ENCODE results near the gene CASQ2.

The CASQ2 gene

GRCh38 chr1:115665319-115666096 is 103.0 kb downstream of the CASQ2 start:
- DNase-seq (ENCODE audit: low read depth in 3 of 3) = no peak

- no peak for DNase-seq (ENCODE audit: low read depth in 3 of 3)
These were observed 107.4 kb downstream of the CASQ2 start for GRCh38 chr1:115661157-115661556.

- no peak for DNase-seq (ENCODE audit: low read depth in 3 of 3)
These were observed 108.4 kb downstream of the CASQ2 start for GRCh38 chr1:115660151-115660550.

- no peak for DNase-seq (ENCODE audit: low read depth in 3 of 3)
These were observed 109.9 kb downstream of the CASQ2 start for GRCh38 chr1:115658646-115659045.

GRCh38 chr1:115656461-115657077 is 111.9 kb downstream of the CASQ2 start:
- DNase-seq (ENCODE audit: low read depth in 3 of 3) = no peak

GRCh38 chr1:115655916-115656315 is 112.6 kb downstream of the CASQ2 start:
- no peak for DNase-seq (ENCODE audit: low read depth in 3 of 3)

- no peak for DNase-seq (ENCODE audit: low read depth in 3 of 3)
These were observed 113.2 kb downstream of the CASQ2 start for GRCh38 chr1:115655306-115655663.

GRCh38 chr1:115654663-115655305 is 113.7 kb downstream of the CASQ2 start:
- DNase-seq (ENCODE audit: low read depth in 3 of 3) = no peak

- no peak for DNase-seq (ENCODE audit: low read depth in 3 of 3)
These were observed 114.4 kb downstream of the CASQ2 start for GRCh38 chr1:115654125-115654524.

GRCh38 chr1:115652236-115652788 is 116.2 kb downstream of the CASQ2 start:
- no peak for DNase-seq (ENCODE audit: low read depth in 3 of 3)

- no peak for DNase-seq (ENCODE audit: low read depth in 3 of 3)
These were observed 117.1 kb downstream of the CASQ2 start for GRCh38 chr1:115651391-115651790.

GRCh38 chr1:115650961-115651360 is 117.6 kb downstream of the CASQ2 start:
- DNase-seq (ENCODE audit: low read depth in 3 of 3) = no peak

Data from stimulated activated CD4-positive, alpha-beta T cell treated with anti-CD3 and anti-CD28 coated beads, TNF-alpha, amount 100 ng/mL, for 48 hours (primary cell).